ENCODE data around the gene NUP214.
A peak's percentile ranks its signal among the peaks of the same experiment; 100 is the strongest.
"Not testable (repeated sequence)": the region's sequence is repeated elsewhere in the genome, so short reads cannot be mapped to it uniquely, and the experiment has no call there.

The NUP214 gene

GRCh38 chr9:131240047-131240921 lies 114.9 kb downstream of the NUP214 start:
- no peak for TF ChIP-seq CTCF (IDR thresholded peaks at IDR 0.05; ENCODE audit: extremely low read depth, missing control alignments)

GRCh38 chr9:131244331-131244730 lies 118.9 kb downstream of the NUP214 start:
- not testable (repeated sequence) for DNase-seq (ENCODE audit: low spot score)

More at GRCh38 chr9:131240047-131240921, 114.9 kb downstream of the NUP214 start:
- DNase-seq (ENCODE audit: low spot score): no peak

- DNase-seq (ENCODE audit: low spot score): no peak
- TF ChIP-seq CTCF (IDR thresholded peaks at IDR 0.05; ENCODE audit: extremely low read depth, missing control alignments): no peak
Measured at GRCh38 chr9:131246618-131247017, 121.2 kb downstream of the NUP214 start.

- DNase-seq (ENCODE audit: low spot score): no peak
- TF ChIP-seq CTCF (IDR thresholded peaks at IDR 0.05; ENCODE audit: extremely low read depth, missing control alignments): no peak
Measured at GRCh38 chr9:131252120-131252519, 126.7 kb downstream of the NUP214 start.

GRCh38 chr9:131253891-131254491 lies 128.6 kb downstream of the NUP214 start:
- no peak for TF ChIP-seq CTCF (IDR thresholded peaks at IDR 0.05; ENCODE audit: extremely low read depth, missing control alignments)
- peak; percentile 49 for DNase-seq (ENCODE audit: low spot score)

GRCh38 chr9:131254626-131255025 lies 129.2 kb downstream of the NUP214 start:
- TF ChIP-seq CTCF (IDR thresholded peaks at IDR 0.05; ENCODE audit: extremely low read depth, missing control alignments): no peak
- DNase-seq (ENCODE audit: low spot score): no peak

GRCh38 chr9:131255676-131256197 lies 130.4 kb downstream of the NUP214 start:
- peak; percentile 26 for DNase-seq (ENCODE audit: low spot score)
- no peak for TF ChIP-seq CTCF (IDR thresholded peaks at IDR 0.05; ENCODE audit: extremely low read depth, missing control alignments)
